Mesenchymal stem cell (in vitro differentiated cells and primary cell): Measurements from ENCODE around the gene COPZ2.
A peak's percentile ranks its signal among the peaks of the same experiment; 100 is the strongest.

Experiments used
- DNase-seq: peaks from one replicate; pipeline ENCODE4 v3.0.0-alpha.2; 2013
- H2AFZ ChIP-seq: one replicate; pipeline ENCODE4 v1.6.1; 2013; ENCODE audit warnings: low read depth, mild to moderate bottlenecking, control low read depth, inconsistent platforms, low read length, moderate library complexity
- H2AK5ac ChIP-seq: 2 replicates; pipeline ENCODE4 v1.6.1; 2013; ENCODE audit warnings: low read length, moderate library complexity, mild to moderate bottlenecking, inconsistent platforms; ENCODE audit not compliant: severe bottlenecking
- H2BK120ac ChIP-seq: one replicate; pipeline ENCODE4 v1.6.1; 2013; ENCODE audit warnings: low read depth, mild to moderate bottlenecking, inconsistent platforms, low read length, moderate library complexity
- H2BK12ac ChIP-seq, 2 experiments: one replicate each; pipeline ENCODE4 v1.6.1; 2013; ENCODE audit warnings: inconsistent platforms in 2 of 2, low read length in 2 of 2, mild to moderate bottlenecking in 2 of 2, moderate library complexity in 2 of 2, control low read depth in 1 of 2
- H2BK15ac ChIP-seq: one replicate; pipeline ENCODE4 v1.6.1; 2013; ENCODE audit warnings: mild to moderate bottlenecking, low read depth, inconsistent platforms; ENCODE audit not compliant: poor library complexity, severe bottlenecking
- H2BK5ac ChIP-seq: 2 replicates; pipeline ENCODE4 v1.6.1; 2013; ENCODE audit warnings: low read depth, mild to moderate bottlenecking, low read length, control low read depth, inconsistent platforms; ENCODE audit not compliant: poor library complexity, severe bottlenecking
- H3K14ac ChIP-seq, 2 experiments: one replicate each; pipeline ENCODE4 v1.6.1; 2013; ENCODE audit warnings: inconsistent platforms in 2 of 2, low read length in 2 of 2, control low read depth in 1 of 2, mild to moderate bottlenecking in 1 of 2, moderate library complexity in 1 of 2
- H3K18ac ChIP-seq, 2 experiments: one replicate each; pipeline ENCODE4 v1.6.1; 2013; ENCODE audit warnings: inconsistent platforms in 2 of 2, low read length in 2 of 2, control low read depth in 1 of 2, low read depth in 1 of 2, mild to moderate bottlenecking in 1 of 2
- H3K23ac ChIP-seq, 2 experiments: one replicate each; pipeline ENCODE4 v1.6.1; 2013; ENCODE audit warnings: inconsistent platforms in 2 of 2, low read length in 2 of 2, mild to moderate bottlenecking in 2 of 2, moderate library complexity in 2 of 2, control low read depth in 1 of 2
- H3K27ac ChIP-seq: 2 replicates; pipeline ENCODE4 v1.5.1; 2013; ENCODE audit warnings: mild to moderate bottlenecking, moderate library complexity, low read length, control low read depth, inconsistent platforms; ENCODE audit not compliant: poor library complexity, severe bottlenecking
- H3K27me3 ChIP-seq, 2 experiments: 2 replicates each; pipeline versions ENCODE4 v1.6.1 to v1.7.0; 2013; ENCODE audit warnings: low read length in 2 of 2, mild to moderate bottlenecking in 2 of 2, moderate library complexity in 2 of 2, control low read depth in 1 of 2, inconsistent platforms in 1 of 2; ENCODE audit not compliant: control insufficient read depth in 1 of 2, insufficient read depth in 1 of 2
- H3K36me3 ChIP-seq, 2 experiments: 2 replicates each; pipeline versions ENCODE4 v1.6.1 to v1.7.0; 2013; ENCODE audit warnings: low read length in 2 of 2, control low read depth in 1 of 2, inconsistent platforms in 1 of 2, low read depth in 1 of 2, mild to moderate bottlenecking in 1 of 2; ENCODE audit not compliant: insufficient read depth in 2 of 2, control insufficient read depth in 1 of 2
- H3K4ac ChIP-seq, 2 experiments: one replicate each; pipeline ENCODE4 v1.6.1; 2013; ENCODE audit warnings: inconsistent platforms in 2 of 2, low read length in 2 of 2, mild to moderate bottlenecking in 2 of 2, moderate library complexity in 2 of 2, control low read depth in 1 of 2, low read depth in 1 of 2
- H3K4me1 ChIP-seq: 2 replicates; pipeline ENCODE4 v1.6.1; 2013; ENCODE audit warnings: low read depth, low read length, control low read depth; ENCODE audit not compliant: control insufficient read depth, insufficient read depth
- H3K4me2 ChIP-seq: 2 replicates; pipeline ENCODE4 v1.6.1; 2013; ENCODE audit warnings: low read length, mild to moderate bottlenecking, inconsistent platforms; ENCODE audit not compliant: poor library complexity, severe bottlenecking
- H3K4me3 ChIP-seq, 2 experiments: 2 replicates each; pipeline versions ENCODE4 v1.5.1 to v1.7.0; 2013; ENCODE audit warnings: low read length in 2 of 2, mild to moderate bottlenecking in 2 of 2, control low read depth in 1 of 2, low read depth in 1 of 2; ENCODE audit not compliant: insufficient read depth in 1 of 2
- H3K79me1 ChIP-seq: replicated peaks from 2 replicates; pipeline ENCODE4 v1.6.1; 2013; ENCODE audit warnings: mild to moderate bottlenecking, control low read depth, low read length, inconsistent platforms; ENCODE audit not compliant: poor library complexity, severe bottlenecking
- H3K9ac ChIP-seq: 2 replicates; pipeline ENCODE4 v1.7.0; 2013; ENCODE audit warnings: mild to moderate bottlenecking, low read length, moderate library complexity
- H3K9me3 ChIP-seq: 2 replicates; pipeline ENCODE4 v1.7.0; 2013; ENCODE audit warnings: mild to moderate bottlenecking, low read length; ENCODE audit not compliant: control insufficient read depth
- H4K8ac ChIP-seq: one replicate; pipeline ENCODE4 v1.6.1; 2013; ENCODE audit warnings: inconsistent platforms, mild to moderate bottlenecking, low read length, moderate library complexity
- H4K91ac ChIP-seq: one replicate; pipeline ENCODE4 v1.6.1; 2013; ENCODE audit warnings: mild to moderate bottlenecking, low read length, inconsistent platforms
- WGBS: methylation state at CpG from one replicate; pipeline ENCODE4 v1.1.7; 2013; ENCODE audit warnings: mixed read lengths; 5-methylcytosine and 5-hydroxymethylcytosine counted together

The COPZ2 gene

DNA sequence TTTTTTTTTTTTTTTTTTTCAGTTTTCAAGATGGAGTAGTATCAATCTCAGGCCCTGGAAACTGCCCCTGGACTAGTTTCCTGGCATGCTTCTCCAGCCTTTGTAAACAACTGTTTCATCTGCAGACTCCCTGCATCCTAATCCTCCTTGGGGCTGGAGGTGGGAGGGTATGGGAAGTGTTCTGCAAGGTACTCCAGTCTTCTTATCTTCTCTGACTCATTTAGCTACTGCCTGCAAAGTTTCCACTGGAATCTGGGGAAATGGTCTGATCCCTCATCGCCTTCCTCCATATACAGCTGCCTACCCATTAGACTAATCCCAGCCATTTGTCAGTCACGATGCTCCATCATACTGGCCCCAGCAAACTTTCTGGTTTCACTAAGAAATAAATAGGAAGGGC, 21.5 kb downstream of the COPZ2 start:
- Histone ChIP-seq H3K4ac (peak overlapping the region in 1 of 2 experiments; percentile 64), H3K27me3 (peaks cover 8 to 34% of the 10 kb centered on the region in 2 experiments), H3K4me1 (peaks cover 7% of the 10 kb centered on the region), H2BK5ac (no peak overlapping the region), H2BK15ac (no peak overlapping the region), H2BK120ac (no peak overlapping the region), H3K4me3 (no peak overlapping the region), H3K9me3 (no peaks in the 10 kb centered on the region), H2BK12ac (no peak overlapping the region), H4K91ac (no peak overlapping the region), H4K8ac (no peak overlapping the region), H3K27ac (no peak overlapping the region), H3K9ac (no peak overlapping the region), H3K14ac (no peak overlapping the region), H2AFZ (no peak overlapping the region), H3K23ac (no peak overlapping the region), H3K79me1 (no peaks in the 10 kb centered on the region), H3K18ac (no peak overlapping the region), H3K36me3 (no peaks in the 10 kb centered on the region), H2AK5ac (no peak overlapping the region), H3K4me2 (no peak overlapping the region)
- DNase-seq, result peak; percentile 90
- 14% methylated on average over 2 of the region's 2 CpGs for WGBS

DNA sequence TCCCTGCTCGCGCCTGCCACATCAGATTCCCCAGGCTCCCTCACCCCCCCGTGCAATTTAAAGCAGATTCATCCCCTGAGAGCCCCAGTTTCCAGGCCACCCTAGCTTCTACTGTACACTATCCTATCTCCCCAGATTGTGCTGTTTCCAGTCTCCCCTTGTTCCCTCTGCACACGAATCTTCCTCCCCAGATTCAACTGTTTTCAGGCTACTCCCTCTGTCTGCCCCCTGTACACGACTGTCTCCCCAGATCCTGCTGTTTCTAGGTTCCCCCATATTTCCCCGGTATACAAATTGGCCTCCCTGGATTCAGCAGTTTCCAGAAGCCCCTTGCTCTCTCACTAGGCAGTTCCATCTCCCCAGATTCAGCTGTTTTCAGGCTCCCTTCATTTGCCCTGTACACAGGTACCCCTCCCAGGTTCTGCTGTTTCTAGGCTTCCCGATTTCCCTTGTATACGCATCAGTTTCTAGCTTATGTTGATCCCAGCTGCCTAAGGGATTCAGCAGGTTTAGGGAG, 22.9 kb downstream of the COPZ2 start:
- no peak overlapping the region for H2AK5ac ChIP-seq
- no peak overlapping the region for H2AFZ ChIP-seq
- H3K18ac ChIP-seq, result peak overlapping the region in 1 of 2 experiments; percentile 64
- no peaks in the 10 kb centered on the region for H3K79me1 ChIP-seq
- H3K4me3 ChIP-seq, result no peak overlapping the region
- no peaks in the 10 kb centered on the region for H3K36me3 ChIP-seq
- no peak overlapping the region for H3K14ac ChIP-seq
- peaks cover 7% of the 10 kb centered on the region for H3K4me1 ChIP-seq
- no peak overlapping the region for H3K27ac ChIP-seq
- H3K9me3 ChIP-seq, result no peaks in the 10 kb centered on the region
- no peak overlapping the region for H3K4me2 ChIP-seq
- H3K4ac ChIP-seq, result peak overlapping the region in 1 of 2 experiments; percentile 86
- DNase-seq, result no peak
- H4K91ac ChIP-seq, result no peak overlapping the region
- no peak overlapping the region for H2BK15ac ChIP-seq
- H2BK5ac ChIP-seq, result no peak overlapping the region
- WGBS, result 83% methylated on average over 8 of the region's 8 CpGs
- H3K27me3 ChIP-seq, result peaks cover 8 to 32% of the 10 kb centered on the region in 2 experiments
- H3K23ac ChIP-seq, result no peak overlapping the region
- H2BK120ac ChIP-seq, result no peak overlapping the region
- H4K8ac ChIP-seq, result peak overlapping the region; percentile 35
- no peak overlapping the region for H3K9ac ChIP-seq
- H2BK12ac ChIP-seq, result peak overlapping the region in 1 of 2 experiments; percentile 72

DNA sequence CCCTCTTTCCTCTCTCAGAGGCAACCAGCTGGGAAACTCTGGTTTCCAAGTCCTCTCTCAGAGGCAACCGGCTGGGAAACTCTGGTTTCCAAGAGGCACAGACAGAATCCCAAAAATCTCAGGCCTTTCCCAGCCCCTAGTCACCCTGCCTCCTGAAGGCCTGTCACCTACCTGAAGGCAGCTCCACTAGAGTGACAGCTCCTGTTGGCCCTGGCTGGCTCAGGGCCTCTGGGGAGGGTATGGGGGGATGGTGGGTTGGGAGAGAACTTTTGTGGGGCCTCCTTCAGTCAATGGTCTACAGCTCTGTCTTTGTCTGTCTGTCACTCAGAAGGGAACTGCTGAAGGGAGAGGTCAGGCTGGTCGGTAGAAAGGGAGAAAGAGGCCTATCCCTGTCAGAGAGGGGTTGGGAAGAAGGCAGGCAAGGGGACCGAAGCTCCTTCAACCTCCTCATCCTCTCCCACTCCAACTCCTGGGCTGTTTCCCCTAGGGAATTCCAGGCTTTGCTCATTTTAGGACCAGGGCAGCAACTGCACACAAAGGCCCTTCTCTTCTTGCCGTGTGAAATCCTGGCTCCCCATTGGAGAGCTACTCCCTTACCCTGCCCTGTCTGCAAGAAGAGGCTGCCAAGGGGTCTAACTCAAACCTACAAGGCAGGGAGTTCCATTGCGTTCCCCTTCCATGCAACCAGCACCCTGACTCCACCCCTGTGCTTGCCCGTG, 23.6 kb downstream of the COPZ2 start:
- Histone ChIP-seq H4K8ac (peak overlapping the region; percentile 12), H2BK12ac (peak overlapping the region; percentile 18 to 21)

DNA sequence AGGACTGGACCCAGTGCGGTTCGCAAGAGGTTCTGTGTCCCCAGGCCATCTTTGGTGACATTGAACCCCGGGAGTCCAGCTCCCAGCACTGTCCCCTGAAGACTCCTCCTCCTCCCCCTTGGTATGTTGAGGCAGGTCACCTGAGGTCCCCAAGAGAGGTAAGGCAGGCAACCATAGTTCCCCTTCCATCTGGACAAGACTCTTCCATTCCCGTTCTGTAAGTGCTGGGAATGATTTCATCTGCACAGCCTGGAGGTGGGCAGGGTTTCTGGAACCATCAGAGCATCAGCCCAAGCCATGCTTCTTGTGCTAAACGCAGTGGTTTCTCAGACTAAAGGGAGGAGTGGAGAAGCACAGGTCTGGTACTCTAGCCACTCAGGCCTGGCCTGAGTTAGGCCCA, 24.9 kb downstream of the COPZ2 start:
- no peak overlapping the region for H2BK5ac ChIP-seq

More for the DNA sequence above, 23.6 kb downstream of the COPZ2 start:
- H2BK120ac ChIP-seq, result peak overlapping the region; percentile 21
- H2AK5ac ChIP-seq, result no peak overlapping the region
- DNase-seq, result no peak
- H3K9ac ChIP-seq, result no peak overlapping the region
- peak overlapping the region in 1 of 2 experiments; percentile 11 for H3K4ac ChIP-seq
- WGBS, result 85% methylated on average over 6 of the region's 6 CpGs
- H3K9me3 ChIP-seq, result no peaks in the 10 kb centered on the region
- peak overlapping the region in 1 of 2 experiments; percentile 42 for H3K18ac ChIP-seq
- H3K4me3 ChIP-seq, result no peak overlapping the region
- H2BK15ac ChIP-seq, result no peak overlapping the region
- H3K27ac ChIP-seq, result no peak overlapping the region
- H3K14ac ChIP-seq, result no peak overlapping the region
- no peaks in the 10 kb centered on the region for H3K79me1 ChIP-seq
- no peak overlapping the region for H3K4me2 ChIP-seq
- H3K36me3 ChIP-seq, result no peaks in the 10 kb centered on the region
- H3K23ac ChIP-seq, result no peak overlapping the region
- H3K4me1 ChIP-seq, result peaks cover 7% of the 10 kb centered on the region
- no peak overlapping the region for H2AFZ ChIP-seq
- H4K91ac ChIP-seq, result no peak overlapping the region
- H2BK5ac ChIP-seq, result no peak overlapping the region
- H3K27me3 ChIP-seq, result peaks cover 8 to 29% of the 10 kb centered on the region in 2 experiments

More for the DNA sequence above, 24.9 kb downstream of the COPZ2 start:
- WGBS, result 71% methylated on average over 3 of the region's 5 CpGs
- Histone ChIP-seq H2BK12ac (peak overlapping the region in 1 of 2 experiments; percentile 37), H2AFZ (peak overlapping the region; percentile 36), H3K4me3 (no peak overlapping the region), H2AK5ac (no peak overlapping the region), H4K91ac (no peak overlapping the region), H3K79me1 (no peaks in the 10 kb centered on the region), H3K14ac (no peak overlapping the region), H3K36me3 (no peaks in the 10 kb centered on the region), H2BK120ac (no peak overlapping the region), H3K23ac (peak overlapping the region in 1 of 2 experiments; percentile 35), H3K4ac (peak overlapping the region in 1 of 2 experiments; percentile 15), H3K9me3 (no peaks in the 10 kb centered on the region), H3K4me1 (peaks cover 7% of the 10 kb centered on the region), H3K18ac (peak overlapping the region; percentile 6 to 61), H3K4me2 (peak overlapping the region; percentile 46), H3K9ac (no peak overlapping the region), H4K8ac (no peak overlapping the region), H3K27ac (no peak overlapping the region), H3K27me3 (peaks cover 8 to 29% of the 10 kb centered on the region in 2 experiments), H2BK15ac (no peak overlapping the region)
- DNase-seq, result no peak
